EH (cell line): Measurements from ENCODE around the gene USE1.

Experiments
- DNase-seq: peaks from one replicate; pipeline ENCODE4 v3.0.0-alpha.2; 2015; ENCODE audit warnings: low read depth

Gene USE1

DNA sequence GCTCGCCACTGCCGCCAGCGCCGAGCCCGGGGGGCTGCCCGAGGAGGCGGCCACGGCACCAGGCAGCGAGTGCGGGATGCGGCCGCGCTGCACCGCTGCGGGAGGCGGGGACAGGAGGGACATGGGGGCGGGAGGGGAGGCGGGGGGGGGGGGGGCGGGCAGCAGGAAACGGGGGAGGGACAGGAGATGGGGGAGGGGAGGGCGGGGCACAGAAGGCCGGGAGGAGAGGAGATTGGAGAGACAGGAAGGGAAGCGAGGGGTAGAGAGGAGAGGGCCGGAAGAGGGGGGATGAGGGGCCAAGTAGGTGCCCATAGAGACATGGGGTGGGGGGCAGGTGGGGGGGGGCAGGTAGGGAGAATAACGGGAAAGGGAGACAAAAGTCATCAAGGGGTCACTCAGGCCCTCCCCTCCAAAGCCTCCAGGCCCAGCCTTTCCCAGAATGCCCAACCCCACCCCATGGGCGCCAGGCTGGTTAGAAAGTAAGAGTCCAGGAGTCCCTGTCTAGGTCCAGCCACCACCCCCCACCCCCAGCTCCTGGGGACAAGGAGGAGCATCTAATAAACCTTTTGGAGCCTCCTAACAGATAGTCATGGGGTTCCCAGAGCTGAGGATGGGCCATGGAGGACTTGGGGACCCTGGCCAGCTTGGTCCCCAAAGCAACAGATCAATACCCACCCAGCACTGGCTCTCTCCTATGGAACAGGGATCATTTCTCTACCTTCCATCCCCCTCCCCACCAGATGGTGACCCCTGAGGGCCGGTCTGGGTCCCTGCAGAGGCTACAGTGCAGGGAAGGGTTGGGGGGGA, 21.0 kb downstream of the USE1 start:
- DNase-seq: peak; percentile 77

DNA sequence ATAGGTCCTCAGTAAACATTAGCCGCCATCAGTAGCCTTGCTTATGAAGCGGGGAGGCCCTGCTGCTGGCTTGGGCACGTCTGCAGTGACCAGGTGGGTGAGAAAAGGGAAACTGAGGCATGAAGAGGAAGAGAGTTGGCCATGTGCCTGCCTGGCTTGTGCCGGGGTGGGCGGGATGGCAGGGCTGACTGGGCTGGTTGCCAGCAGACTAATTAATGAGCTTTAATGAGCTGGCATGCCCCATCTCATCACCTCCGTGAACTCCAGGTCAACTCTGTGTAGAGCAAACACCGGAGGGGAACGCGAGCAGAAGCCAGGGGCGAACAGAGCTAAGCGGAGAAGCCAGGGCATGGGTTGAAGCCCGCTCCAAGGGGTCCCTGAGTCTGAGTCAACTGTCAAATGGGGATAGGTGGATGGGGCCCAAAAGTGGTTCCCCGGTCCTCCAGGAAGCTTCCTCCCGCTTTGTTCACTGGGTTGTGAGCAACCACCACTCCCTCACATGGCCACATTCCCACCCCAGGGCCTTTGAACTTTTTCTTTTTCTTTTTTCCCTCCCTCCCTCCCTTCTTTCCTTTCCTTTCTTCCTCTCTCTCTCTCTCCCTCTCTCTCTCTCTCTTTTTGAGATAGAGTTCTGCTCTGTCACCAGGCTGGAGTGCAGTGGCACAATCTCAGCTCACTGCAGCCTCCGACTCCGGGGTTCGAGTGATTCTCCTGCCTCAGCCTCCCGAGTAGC, 21.8 kb downstream of the USE1 start:
- no peak for DNase-seq

DNA sequence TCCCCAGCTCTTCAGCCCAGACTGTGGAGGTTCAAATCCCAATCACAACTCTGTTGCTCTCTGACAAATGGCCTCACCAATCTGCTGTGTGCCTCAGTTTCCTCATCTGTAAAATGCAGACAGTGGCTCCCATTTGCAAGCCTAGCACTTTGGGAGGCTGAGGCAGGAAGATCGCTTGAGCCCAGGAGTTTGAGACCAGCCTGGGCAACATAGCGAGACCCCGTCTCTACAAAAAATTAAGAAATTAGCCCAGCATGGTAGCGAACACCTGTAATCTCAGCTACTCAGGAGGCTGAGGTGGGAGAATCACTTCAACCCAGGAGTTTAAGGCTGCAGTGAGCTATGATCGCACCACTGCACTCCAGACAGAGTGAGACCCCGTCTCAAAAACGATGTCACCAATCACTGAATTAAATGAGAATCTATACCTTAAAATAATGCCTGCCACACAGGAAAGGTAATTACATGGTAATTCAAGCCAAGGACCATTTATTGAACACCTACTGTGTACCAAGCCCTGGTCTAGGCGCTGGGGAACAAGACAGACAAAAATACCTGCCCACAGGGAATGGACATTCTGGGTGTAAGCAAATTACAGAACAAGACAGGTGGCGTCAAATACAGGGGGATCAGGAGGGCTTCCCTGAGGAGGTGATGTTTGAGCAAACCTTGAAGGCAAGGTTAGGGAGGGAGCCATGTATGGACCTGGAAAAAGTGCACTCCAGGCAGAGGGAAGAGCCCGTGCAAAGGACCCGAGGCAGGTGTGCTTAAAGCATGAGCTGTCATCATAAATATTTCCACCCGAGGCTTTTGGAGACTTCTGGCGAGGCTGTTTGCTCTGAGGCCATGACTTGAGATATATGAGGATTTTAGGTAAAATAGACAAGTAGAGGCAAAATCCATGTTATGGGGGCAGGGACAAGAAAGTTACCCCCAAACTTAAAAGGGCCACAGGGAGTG, 22.9 kb downstream of the USE1 start:
- no peak for DNase-seq

DNA sequence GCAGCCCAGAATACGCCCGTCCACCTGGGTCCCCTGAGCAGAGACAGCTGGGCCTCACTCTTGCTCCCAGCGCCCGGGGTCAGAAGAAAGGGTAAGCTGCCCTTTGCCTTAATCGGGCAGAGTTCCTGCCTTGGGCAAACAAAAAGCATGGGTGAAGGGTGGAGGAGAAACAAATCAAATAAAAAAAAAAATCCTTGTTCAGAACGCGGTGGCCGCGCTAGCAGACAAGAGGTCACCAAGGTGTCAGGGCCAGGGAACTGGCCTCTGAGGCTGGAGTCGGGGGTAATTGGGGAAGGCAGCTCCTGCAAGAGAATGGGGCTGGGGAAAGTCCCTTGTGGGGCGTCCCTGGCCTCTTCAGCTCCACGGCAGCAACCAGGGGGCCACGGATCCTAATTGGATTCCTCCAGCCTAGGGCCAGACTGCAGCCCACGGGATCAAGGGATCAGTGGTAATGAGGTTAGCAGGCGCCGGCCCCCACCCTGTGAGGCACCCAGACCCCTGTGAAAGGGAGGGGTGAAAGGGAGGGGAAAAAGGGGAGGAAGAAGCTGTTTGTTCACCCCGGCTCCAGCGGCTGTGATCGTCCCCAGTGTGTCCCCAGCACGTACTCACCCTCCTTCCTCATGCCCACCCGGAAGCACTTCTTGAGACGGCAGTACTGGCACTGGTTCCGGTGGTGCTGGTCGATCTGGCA, 25.1 kb downstream of the USE1 start:
- no peak for DNase-seq

DNA sequence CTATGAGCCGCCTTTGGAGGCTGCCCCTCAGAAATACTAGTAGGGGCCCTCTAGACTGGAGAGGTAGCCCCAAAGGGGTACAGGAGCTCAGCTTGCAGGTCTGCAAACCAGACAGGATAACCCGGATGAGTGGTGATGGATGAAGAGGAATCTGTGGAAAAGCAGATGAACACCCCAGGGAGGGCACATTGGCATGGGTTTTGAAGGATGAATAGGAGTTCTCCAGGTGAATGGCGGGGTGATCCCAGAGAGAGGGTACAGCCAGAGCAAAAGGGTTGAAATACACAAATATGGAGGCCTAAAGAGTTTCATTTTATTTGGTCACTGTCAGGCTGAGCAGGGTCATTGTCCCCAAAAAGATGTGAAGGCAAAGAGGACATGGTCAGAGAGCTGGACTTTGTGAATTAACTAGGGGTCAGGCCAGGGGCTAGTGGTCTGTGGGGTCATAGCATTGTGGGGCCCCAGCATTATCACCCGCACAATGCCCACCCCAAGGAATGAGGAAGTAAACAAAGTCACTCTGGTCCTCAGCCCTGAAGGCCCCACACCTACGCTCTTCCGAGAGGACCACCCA, 25.8 kb downstream of the USE1 start:
- no peak for DNase-seq

DNA sequence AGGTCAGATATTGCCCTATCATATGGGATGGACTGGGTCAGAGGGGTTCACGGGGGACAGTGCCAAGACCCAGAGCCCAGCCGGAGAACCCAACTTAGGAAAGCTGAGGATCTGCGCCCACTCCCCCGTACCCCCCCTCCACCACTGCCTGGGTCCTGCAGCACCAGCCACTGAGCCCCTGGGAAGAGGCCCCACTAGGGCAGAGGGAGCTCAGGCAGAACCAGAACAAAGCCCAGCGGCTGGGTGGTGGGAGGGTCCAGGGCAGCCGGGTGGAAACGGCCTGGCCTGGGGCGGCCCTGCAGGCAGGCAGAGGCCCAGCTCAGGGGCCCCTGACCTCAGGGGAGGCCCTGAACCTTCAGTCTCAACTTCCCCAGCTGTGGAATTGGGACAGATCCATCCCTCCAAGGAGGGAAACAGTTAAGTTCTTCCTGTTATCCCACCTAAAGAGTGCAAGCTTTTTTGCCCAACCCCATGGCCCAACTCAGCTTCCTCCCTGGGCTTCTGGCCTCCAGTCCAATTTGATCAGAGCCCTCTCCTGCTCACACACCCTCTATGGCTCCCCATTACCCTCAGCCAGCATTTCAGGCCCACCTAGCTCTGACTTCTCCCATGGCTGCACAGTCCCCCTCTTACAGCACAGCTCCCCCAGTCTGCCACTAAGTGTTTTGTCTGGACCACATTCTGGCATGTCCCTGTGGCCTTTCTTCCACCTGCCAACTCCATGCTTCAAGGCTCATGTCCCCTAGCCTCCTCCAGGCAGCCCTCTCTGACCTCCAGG, 27.5 kb downstream of the USE1 start:
- no peak for DNase-seq

DNA sequence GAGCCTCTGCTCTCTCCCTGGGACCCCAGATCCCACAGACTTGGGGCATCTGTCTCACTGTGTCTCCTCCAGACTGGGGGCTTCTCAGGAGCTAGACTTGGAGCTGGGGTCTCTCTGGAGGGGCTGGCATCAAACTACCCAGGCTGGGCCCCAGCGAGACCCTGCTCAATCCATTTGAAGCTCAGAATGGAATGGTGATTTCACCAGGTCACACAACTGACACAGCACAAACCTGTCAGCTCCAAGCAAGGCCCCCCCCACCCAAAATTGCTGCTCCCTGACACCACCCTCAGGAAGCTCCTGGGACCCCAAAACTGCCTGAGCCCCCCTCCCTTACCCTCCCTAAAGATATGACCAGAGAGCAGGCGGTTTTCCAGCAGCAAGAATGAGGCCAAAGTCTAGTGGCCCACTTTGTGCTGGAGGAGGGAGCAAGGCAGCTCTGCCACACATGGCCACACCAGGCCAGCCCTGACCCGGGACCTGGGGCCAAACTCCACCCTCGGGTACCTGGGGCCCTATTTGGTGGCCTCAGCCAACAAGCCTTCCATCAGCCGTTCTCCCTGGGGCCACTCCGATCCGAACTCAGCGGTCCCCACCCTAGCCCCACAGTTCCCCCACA, 28.2 kb downstream of the USE1 start:
- no peak for DNase-seq

DNA sequence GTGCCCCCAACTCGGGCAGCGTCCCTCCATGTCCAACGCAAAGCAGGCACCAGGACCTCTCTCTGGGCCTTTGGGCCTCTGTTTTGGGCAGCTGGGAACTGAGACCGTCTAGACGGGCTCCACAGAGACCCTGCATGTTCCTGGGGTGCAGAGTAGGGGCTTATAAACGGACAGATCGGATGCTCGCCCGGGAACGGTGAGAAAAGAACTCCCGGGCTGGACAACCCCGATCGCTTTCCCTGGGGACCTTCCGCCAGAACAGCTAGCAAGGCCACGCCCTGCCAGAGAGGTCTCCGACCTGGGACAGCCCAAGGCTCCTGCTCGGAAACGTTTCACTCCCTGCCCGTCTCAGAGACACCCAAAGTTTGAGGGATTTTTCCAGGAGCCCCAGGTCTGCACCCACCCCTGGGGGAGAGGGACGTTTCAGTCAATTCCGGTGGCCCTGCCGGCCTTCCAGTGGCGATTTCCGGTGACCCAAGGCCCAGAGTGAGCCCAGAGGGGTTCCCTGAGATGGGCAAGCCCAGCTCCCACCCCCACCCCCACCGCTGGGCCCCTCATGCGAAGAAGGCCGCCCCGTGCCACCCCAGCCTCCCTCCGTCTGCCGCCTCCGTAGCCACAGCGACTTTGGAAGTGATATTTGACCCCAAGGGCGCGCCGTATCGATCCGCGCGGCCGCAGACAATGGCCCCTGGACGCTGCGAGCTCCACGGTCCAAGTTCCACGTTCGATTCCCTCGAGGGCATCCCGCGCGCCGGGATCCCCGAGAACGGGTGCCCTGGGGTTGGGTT, 28.9 kb downstream of the USE1 start:
- peak; percentile 56 for DNase-seq

DNA sequence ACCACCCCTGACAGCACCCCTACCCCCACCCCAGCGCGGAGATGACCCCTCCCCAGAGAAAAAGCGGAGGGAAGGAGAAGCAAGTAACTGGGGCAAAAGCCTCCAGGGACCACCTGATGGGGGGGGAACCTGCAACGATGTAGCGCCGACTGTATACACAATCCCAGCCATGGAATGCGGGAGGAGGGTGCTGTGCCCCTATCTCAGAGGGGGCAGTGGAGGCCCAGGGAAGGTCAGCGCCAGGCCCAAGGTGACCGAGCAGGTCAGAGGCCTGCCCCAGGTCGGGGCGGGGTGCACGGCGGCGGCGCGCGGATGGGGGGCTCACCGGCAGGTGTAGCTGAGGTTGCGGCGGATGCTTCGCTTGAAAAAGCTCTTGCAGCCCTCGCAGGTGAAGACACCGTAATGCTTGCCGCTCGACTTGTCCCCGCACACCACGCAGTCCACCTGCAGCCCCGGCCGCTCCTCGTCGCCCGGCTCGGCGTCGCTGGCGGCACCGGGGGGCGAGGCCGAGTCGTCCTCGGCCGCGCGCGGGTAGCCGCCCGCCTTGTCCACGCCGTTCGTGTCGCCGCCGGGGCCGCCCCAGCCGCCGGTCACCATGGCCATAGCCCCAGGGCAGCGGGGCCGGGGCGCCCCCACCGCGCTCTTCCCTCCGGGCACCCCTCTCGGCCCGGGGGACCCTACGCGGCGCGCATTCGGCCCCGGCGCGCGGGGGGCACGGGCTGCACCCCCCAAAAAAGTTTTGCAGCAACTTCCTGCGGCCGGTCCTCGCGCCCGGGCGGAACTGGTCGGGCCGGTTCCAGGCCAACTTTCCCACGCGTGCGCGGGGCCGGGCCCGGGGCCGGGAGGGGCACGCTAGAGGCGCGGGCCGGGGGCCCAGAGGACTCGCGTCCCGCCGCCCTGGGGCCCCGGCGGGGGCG, 29.7 kb downstream of the USE1 start:
- no peak for DNase-seq

DNA sequence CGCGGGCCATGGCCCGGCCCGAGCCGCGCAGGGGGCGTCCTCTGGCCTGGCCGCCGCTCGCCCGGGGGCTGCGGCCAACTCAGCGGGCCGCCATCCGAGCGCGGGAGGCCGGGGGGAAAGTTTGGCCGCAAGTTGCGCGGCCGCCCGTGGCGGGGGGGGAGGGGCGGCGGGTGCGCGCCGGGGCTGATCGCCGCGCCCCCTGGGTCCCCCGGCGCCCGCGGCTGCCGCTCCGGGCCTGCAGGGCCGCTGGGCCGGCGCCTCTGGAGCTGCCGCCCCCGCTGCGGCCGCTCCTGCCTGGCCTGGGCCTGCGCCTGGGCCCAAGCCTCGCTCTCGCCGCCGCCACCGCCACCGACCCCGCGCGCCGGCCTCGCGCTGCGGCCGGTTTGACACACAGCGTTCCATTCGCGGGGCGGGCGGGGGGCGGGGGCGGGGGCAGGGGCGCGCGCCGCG, 30.4 kb downstream of the USE1 start, which contains the start of gene NR2F6:
NR2F6 (minus strand) TSS at position 385 of the 450 bp plus-strand sequence. CDS start 699 bp downstream, outside the sequence.
- no peak for DNase-seq

DNA sequence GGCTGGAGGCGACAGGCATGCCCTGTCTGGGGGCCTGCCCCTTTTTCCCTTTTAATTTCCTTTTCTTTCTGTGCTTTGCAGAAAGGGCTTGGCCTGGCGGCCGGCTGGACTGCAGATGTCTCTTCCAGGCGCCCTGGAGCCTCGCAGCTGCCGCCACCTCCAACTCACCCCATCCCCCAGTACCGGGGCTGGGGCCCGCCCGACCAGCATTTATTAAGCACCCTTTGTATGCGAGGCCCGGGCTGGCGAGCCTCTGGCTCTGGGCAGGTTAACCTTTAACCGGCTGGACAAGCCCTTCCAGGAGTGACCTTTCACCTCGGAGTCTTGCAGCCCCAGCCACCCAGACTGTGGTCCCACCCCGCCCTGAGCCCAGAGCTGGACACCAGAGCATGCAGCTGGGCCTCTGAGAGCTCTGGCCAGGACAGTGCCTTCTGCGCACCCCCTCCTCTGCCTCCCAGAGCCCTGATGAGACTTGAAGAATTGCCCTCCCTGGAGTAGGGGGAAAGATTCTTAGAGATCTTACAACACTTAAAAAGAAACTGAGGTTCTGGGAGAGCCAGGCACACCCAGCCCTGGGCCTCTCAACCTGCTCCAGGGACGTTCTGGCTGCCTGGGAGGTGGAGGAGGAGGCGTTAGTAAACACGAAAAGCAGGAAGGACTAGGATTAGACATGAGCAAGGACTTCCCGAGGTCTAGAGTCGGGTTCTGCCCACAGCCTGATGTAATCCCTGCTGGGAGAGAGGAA, 31.7 kb downstream of the USE1 start:
- peak; percentile 46 for DNase-seq

DNA sequence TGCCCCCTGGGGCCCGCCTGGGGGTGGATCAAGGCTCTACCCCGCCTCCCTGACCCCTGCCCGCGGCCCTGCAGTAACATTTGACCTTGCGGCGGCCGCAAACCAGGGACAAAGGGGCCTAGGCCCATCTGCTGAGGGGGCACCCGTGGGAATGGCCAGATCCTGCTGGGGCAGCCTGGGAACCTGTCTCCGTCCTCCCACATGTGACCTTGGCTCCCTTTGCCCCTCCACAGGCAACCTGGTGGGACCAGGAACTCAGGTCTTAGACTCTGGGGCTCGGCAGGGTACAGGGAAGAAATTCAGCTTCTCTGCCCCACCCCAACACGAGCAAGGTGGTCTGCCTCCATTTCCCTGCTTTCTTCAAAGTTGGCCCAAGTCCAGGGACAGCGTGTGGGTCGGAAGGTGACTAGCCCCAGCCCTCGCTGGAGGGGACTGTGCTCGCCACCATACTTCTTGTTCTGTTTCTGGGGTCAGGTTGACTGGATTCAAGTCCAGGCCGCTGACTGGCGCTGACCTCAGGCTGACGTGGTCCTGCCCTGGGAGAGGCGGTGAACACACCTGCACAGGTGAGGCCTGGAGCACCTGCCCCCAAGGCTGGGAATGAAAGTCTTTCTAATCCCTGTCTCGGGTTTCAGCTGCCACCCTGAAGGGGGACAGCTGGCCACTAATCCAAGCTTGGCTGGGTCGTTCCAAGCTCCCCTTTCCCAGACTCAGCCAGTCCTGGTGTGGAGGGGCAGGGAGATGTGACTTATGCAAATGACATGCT, 33.0 kb downstream of the USE1 start:
- no peak for DNase-seq

DNA sequence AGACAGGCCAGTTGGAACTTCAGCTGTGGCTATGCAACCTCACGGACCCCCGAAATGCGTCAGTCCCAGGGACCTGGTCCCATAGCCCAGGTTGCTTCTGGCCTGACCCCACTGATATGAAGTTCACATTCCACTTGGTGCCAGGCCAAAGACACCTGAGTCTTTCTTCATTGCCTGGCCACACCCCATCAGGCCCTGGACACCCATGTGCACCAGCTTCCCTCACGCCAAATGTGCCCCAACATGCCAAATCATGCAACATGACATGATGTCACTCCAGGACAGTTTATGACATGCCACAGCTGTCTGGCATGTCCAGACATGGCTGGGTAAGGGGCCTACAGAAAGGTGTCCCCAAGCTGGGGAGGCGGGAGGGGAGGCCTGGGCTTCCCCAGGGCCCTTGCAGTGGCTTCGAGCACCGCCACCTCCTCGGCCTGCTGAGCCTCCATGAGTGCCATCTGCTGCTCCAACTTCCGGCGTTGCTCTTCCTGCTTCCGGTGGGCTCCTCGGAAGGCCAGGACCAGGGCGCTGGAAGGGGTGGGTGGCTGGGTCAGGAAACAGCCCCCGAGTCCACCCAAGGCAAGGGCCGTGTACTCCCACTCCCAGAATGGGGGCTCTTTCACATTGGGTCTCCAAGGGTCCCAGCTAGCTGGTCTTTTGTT, 34.9 kb downstream of the USE1 start:
- no peak for DNase-seq

DNA sequence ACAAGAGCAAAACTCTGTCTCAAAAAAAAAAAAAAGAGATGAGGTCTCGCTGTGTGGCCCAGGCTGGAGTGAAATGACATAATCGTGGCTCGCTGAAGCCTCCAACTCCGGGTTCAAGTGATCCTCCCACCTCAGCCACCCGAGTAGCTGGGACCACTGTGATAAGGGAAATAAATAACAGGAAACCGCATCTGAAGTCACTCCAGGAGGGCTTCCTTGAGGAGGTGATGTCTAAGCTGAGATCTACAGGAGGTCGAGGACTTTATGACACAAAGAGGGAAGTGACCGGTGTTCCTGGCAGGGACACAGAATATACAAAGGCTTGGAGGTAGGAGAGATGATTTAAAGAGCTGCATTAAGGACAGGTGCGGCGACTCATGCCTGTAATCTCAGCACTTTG, 39.5 kb downstream of the USE1 start:
- no peak for DNase-seq

DNA sequence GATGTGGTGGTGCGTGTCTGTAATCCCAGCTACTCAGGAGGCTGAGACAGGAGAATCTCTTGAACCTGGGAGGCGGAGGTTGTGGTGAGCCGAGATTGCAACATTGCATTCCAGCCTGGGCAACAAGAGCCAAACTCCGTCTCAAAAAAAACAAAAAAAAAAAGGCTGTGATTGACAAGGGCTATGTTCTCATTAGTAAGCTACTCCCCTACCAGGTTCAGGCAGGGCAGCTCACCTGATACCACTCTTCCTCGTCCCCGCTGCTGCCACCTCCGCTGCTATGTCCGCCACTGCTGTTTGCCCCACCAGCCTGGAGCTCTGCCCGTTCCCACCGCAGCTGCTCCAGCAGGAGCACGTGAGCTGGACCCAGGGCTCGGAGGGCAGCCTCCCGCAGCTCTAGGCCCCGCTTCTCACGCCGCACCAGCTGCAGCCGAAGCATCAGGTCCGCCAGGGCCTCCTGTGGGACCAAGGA, 40.0 kb downstream of the USE1 start:
- DNase-seq: no peak

DNA sequence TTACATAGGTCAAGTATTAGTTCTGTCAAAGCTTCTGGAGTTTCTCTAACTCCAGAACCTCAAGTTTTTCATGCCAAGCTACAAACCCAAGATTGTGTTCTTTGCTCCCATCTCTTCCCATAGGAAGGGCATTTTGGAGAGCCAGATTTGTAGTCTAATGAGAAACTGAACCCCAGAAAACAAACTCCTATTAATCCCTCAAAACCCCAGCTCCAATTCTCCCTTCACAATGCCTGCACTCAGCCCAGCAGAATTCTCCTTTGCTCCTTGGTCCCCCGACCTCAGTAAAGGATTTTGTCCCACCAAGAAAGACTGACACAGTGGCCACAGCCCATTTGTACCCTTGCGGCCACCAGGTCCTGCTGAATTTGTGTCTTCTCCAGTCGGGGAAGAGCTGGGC, 41.0 kb downstream of the USE1 start:
- no peak for DNase-seq
